SK-N-SH (cell line): ENCODE data around the gene OPA3. TPM values are rescaled to one million over a fixed set of nuclear protein-coding genes. Genes with fewer than 3 reads are reported as not detected.

Experiments
- CTCF ChIA-PET: fragments of 300-600, 350-600 bp; formaldehyde crosslinking; extraction: SDS; loops from one replicate; lab custom pipeline; 2021; lab: Yijun Ruan, JAX
- POLR2A ChIA-PET: fragments of 350-600 bp; sonication (Branson Sonifier 250); formaldehyde crosslinking; extraction: SDS; loops from one replicate; lab custom pipeline; 2020; ENCODE audit warnings: antibody characterized with exemption, inconsistent platforms; lab: Yijun Ruan, JAX
- DNase-seq: peaks from one replicate; pipeline ENCODE4 v3.0.0; 2012
- H2AFZ ChIP-seq: fragments of 200-600 bp; sonication (generic); 2 replicates; pipeline ENCODE4 v1.8.1; 2016; ENCODE audit warnings: antibody characterized with exemption, mild to moderate bottlenecking, low read depth
- H3F3A ChIP-seq: fragments of 200-600 bp; sonication (generic); replicated peaks from 2 replicates; pipeline ENCODE3; 2016; ENCODE audit warnings: antibody characterized with exemption, mild to moderate bottlenecking; ENCODE audit not compliant: insufficient read depth
- H3K27ac ChIP-seq, 2 experiments: fragments of 200-500 bp in 1 of 2; fragments of 200-600 bp in 1 of 2; sonication (Bioruptor generic) in 1 of 2; sonication (generic), shearing (Covaris generic) in 1 of 2; 2 replicates each; pipeline versions ENCODE4 v1.5.1 to v1.6.1; 2014 to 2016; ENCODE audit warnings: low read depth in 2 of 2, inconsistent platforms in 1 of 2, low read length in 1 of 2, mild to moderate bottlenecking in 1 of 2, mixed read lengths in 1 of 2
- H3K27me3 ChIP-seq: fragments of 200-600 bp; sonication (generic), shearing (Covaris generic); 2 replicates; pipeline ENCODE4 v1.6.1; 2016; ENCODE audit warnings: mixed run types; ENCODE audit not compliant: insufficient read depth
- H3K36me3 ChIP-seq, 2 experiments: fragments of 200-500 bp in 1 of 2; fragments of 200-600 bp in 1 of 2; sonication (Bioruptor generic) in 1 of 2; sonication (generic) in 1 of 2; replicated peaks in 1 of 2; 2 replicates each; pipeline versions ENCODE3 to v1.5.1; 2014 to 2016; ENCODE audit warnings: low read length in 1 of 2, mild to moderate bottlenecking in 1 of 2; ENCODE audit not compliant: insufficient read depth in 2 of 2, control insufficient read depth in 1 of 2
- H3K4me1 ChIP-seq, 2 experiments: fragments of 200-500 bp in 1 of 2; fragments of 200-600 bp in 1 of 2; sonication (Bioruptor generic) in 1 of 2; sonication (generic), shearing (Covaris generic) in 1 of 2; 2 replicates each; pipeline versions ENCODE4 v1.5.1 to v1.6.1; 2014 to 2016; ENCODE audit warnings: low read depth in 1 of 2, low read length in 1 of 2, mixed run types in 1 of 2; ENCODE audit not compliant: insufficient read depth in 2 of 2, control insufficient read depth in 1 of 2
- H3K4me2 ChIP-seq: fragments of 200-600 bp; sonication (generic), shearing (Covaris generic); 2 replicates; pipeline ENCODE4 v1.6.1; 2017; ENCODE audit warnings: mixed run types
- H3K4me3 ChIP-seq, 2 experiments: fragments of 200-500 bp in 1 of 2; fragments of 200-600 bp in 1 of 2; sonication (Bioruptor generic) in 1 of 2; sonication (generic), shearing (Covaris generic) in 1 of 2; 2 replicates each; pipeline versions ENCODE4 v1.5.1 to v1.8.1; 2014 to 2016; ENCODE audit warnings: low read depth in 2 of 2, inconsistent platforms in 1 of 2, low read length in 1 of 2, mild to moderate bottlenecking in 1 of 2, mixed read lengths in 1 of 2, moderate library complexity in 1 of 2
- H3K79me2 ChIP-seq: fragments of 200-600 bp; sonication (generic); 2 replicates; pipeline ENCODE4 v1.8.1; 2017; ENCODE audit warnings: mild to moderate bottlenecking; ENCODE audit not compliant: insufficient read depth
- H3K9ac ChIP-seq: fragments of 200-600 bp; sonication (generic); 2 replicates; pipeline ENCODE4 v1.6.1; 2017; ENCODE audit warnings: mixed run types
- H3K9me2 ChIP-seq: fragments of 200-600 bp; sonication (generic); 2 replicates; pipeline ENCODE4 v1.6.1; 2017; ENCODE audit warnings: mixed run types
- H3K9me3 ChIP-seq: fragments of 200-600 bp; sonication (generic); 2 replicates; pipeline ENCODE4 v1.6.1; 2017; ENCODE audit warnings: mixed run types, mild to moderate bottlenecking, moderate library complexity
- H4K20me1 ChIP-seq: fragments of 200-600 bp; sonication (generic); 2 replicates; pipeline ENCODE4 v1.6.1; 2017; ENCODE audit warnings: mild to moderate bottlenecking, mixed run types; ENCODE audit not compliant: insufficient read depth
- CHD2 ChIP-seq: fragments of 150-350 bp; IDR thresholded peaks from 2 replicates; pipeline ENCODE4 v1.6.1; 2018; ENCODE audit warnings: low read length; ENCODE audit not compliant: partially characterized antibody
- ELF1 ChIP-seq: IDR thresholded peaks from 2 replicates; pipeline ENCODE4 v1.4.0; 2012
- EZH2phosphoT487 ChIP-seq: fragments of 200-600 bp; sonication (generic); IDR thresholded peaks from 2 replicates; pipeline ENCODE4 v1.6.1; 2017; ENCODE audit warnings: low read depth, mixed run types, mild to moderate bottlenecking, antibody characterized with exemption, moderate library complexity, borderline replicate concordance
- FOXM1 ChIP-seq: IDR thresholded peaks from 2 replicates; pipeline ENCODE4 v1.4.0; 2012; ENCODE audit warnings: low read depth, mild to moderate bottlenecking
- IRF3 ChIP-seq: fragments of 150-350 bp; IDR thresholded peaks from 2 replicates; pipeline ENCODE4 v1.6.1; 2016; ENCODE audit warnings: mild to moderate bottlenecking, low read depth, low read length
- JUND ChIP-seq: IDR thresholded peaks from 2 replicates; pipeline ENCODE4 v1.4.0; 2012
- MAX ChIP-seq: IDR thresholded peaks from 2 replicates; pipeline ENCODE4 v1.4.0; 2012; ENCODE audit warnings: low read depth
- NFIC ChIP-seq: IDR thresholded peaks from 2 replicates; pipeline ENCODE4 v1.4.0; 2012; ENCODE audit warnings: borderline replicate concordance
- POLR2AphosphoS5 ChIP-seq: IDR thresholded peaks from 2 replicates; pipeline ENCODE4 v1.6.1; 2012; ENCODE audit warnings: low read depth, low read length
- RCOR1 ChIP-seq: fragments of 150-350 bp; IDR thresholded peaks from 2 replicates; pipeline ENCODE4 v1.6.1; 2017; ENCODE audit warnings: antibody characterized with exemption, low read length
- RFX5 ChIP-seq: IDR thresholded peaks from 2 replicates; pipeline ENCODE4 v1.6.1; 2012; ENCODE audit warnings: mild to moderate bottlenecking, improper control_type of control experiment, low read length
- RXRA ChIP-seq: IDR thresholded peaks from 2 replicates; pipeline ENCODE4 v1.4.0; 2012; ENCODE audit warnings: low read depth, mild to moderate bottlenecking, borderline replicate concordance
- SIN3A ChIP-seq: IDR thresholded peaks from 2 replicates; pipeline ENCODE4 v1.6.1; 2012; ENCODE audit warnings: low read depth, mild to moderate bottlenecking, low read length, moderate library complexity, borderline replicate concordance
- TCF12 ChIP-seq: IDR thresholded peaks from 2 replicates; pipeline ENCODE4 v1.4.0; 2012
- USF2 ChIP-seq: fragments of 150-350 bp; IDR thresholded peaks from 2 replicates; pipeline ENCODE4 v1.6.1; 2017; ENCODE audit warnings: antibody characterized with exemption, low read length, low read depth, borderline replicate concordance
- YY1 ChIP-seq: IDR thresholded peaks from 2 replicates; pipeline ENCODE4 v1.4.0; 2012; ENCODE audit warnings: low read depth, mild to moderate bottlenecking
- WGBS: methylation state at CpG from one replicate; pipeline ENCODE4 v1.1.6; 2017; ENCODE audit warnings: low lambda C conversion rate; 5-methylcytosine and 5-hydroxymethylcytosine counted together
- polyA plus RNA-seq, 3 experiments: library from polyadenylated mRNA; depleted of rRNA; stranded (reverse); fragments of >200 nt; gene quantifications; 2 replicates each; pipeline ENCODE4 v1.2.3, GENCODE V29; 2012
- TF ChIP-seq, protein P1 (sequence below): IDR thresholded peaks from 2 replicates; pipeline ENCODE4 v1.6.1; 2012; ENCODE audit warnings: mild to moderate bottlenecking, low read depth, low read length, moderate library complexity
- TF ChIP-seq, protein P2 (sequence below): IDR thresholded peaks from 2 replicates; pipeline ENCODE4 v1.4.0; 2012; ENCODE audit warnings: low read depth, borderline replicate concordance

The OPA3 gene
- polyA plus RNA-seq, 1 of the 3 experiments (the other 2 are of a cell fraction): 10.0 TPM

DNA sequence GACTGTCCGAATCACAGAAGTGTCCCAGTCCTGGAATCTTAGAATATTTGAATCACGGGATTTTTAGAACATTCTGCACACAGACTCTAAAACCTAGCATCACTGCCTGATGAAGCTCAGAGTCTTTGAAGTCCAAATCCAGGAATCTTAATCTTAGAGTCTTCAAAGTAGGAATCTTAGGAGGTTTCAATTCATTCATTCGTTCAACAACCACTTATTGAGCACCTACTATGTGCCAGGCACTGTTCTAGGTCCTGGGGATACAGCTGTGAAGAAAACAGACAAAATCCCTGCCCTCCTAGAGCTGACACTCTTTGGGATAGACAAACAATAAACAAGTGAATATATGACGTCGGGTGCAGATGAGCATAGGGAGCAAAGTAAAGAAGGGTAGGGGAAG, 89.4 kb downstream of the OPA3 start:
- Histone ChIP-seq H3F3A (peaks cover 3% of the 10 kb centered on the region), H3K4me3 (no peak overlapping the region), H3K4me2 (no peak overlapping the region), H3K4me1 (peaks cover 3 to 16% of the 10 kb centered on the region in 2 experiments; a peak in 2 of 4 replicates), H3K36me3 (no peaks in the 10 kb centered on the region), H3K9me2 (no peaks in the 10 kb centered on the region), H3K9me3 (no peaks in the 10 kb centered on the region), H3K79me2 (no peaks in the 10 kb centered on the region), H3K27me3 (no peaks in the 10 kb centered on the region), H2AFZ (no peak overlapping the region), H3K9ac (no peak overlapping the region), H4K20me1 (peaks cover 13% of the 10 kb centered on the region; the same call in 1 of the 2 replicates), H3K27ac (no peak overlapping the region)
- ChIA-PET CTCF (interaction anchor here (1.0 to 7.8 kb wide), 7 partner anchors 9 to 153 kb away, joined by 3 to 97 read pairs (median 15); no protein-coding TSS in a partner anchor), POLR2A (interaction anchor here (2.5 kb wide), 1 partner anchor 10 kb away, joined by 14 read pairs; no protein-coding TSS in a partner anchor)
- no peak for DNase-seq
- no peak for TF ChIP-seq IRF3
- TF ChIP-seq RXRA: no peak
- TF ChIP-seq ELF1: no peak
- 73% methylated on average over 5 of the region's 5 CpGs for WGBS

DNA sequence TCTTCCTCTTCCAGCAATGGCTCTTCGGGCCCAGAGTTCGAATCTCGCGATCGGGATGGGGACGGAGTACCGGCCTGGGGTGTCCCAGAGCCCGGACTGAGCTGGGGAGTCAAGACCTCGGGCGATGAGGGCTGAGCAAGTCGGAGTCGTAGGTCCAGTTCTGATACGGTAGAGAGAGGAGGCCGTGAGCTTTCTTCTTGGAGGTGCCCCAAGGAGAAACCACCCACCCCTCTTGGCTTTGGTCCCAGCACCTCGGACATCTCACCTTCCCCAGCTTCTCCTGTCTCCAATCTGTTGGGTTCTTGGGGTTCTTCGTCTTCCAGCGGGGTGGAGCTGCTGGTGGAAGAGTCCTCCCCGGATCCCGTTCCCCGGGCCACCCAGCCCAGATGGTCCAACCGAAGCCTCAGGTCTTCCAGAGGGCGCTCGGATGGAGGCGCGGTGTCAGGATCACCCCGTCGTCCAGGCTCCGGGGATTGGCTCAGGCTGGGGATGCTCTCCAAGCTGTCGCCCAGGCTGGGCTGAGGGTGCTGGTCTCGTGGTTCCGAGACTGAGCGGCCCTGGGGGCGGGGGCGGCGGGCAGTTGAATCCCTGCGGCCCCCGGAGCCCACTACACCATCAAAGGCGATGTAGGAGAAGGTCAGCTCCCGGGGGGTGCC, 90.2 kb downstream of the OPA3 start:
- no peaks in the 10 kb centered on the region for H3K36me3 ChIP-seq
- no peaks in the 10 kb centered on the region for H3K27me3 ChIP-seq
- peaks cover 3% of the 10 kb centered on the region for H3F3A ChIP-seq
- H2AFZ ChIP-seq: no peak overlapping the region
- H3K79me2 ChIP-seq: no peaks in the 10 kb centered on the region
- H4K20me1 ChIP-seq: peaks cover 13% of the 10 kb centered on the region; the same call in 1 of the 2 replicates
- peaks cover 3 to 15% of the 10 kb centered on the region in 2 experiments; a peak in 2 of 4 replicates for H3K4me1 ChIP-seq
- DNase-seq: no peak
- H3K4me3 ChIP-seq: no peak overlapping the region
- ChIA-PET CTCF (interaction anchor here (0.8 to 7.8 kb wide), 6 partner anchors 9 to 64 kb away, joined by 3 to 97 read pairs (median 25); no protein-coding TSS in a partner anchor), POLR2A (interaction anchor here (2.5 kb wide), 1 partner anchor 9 kb away, joined by 14 read pairs; no protein-coding TSS in a partner anchor)
- WGBS: 89% methylated on average over 30 of the region's 39 CpGs
- no peak overlapping the region for H3K4me2 ChIP-seq
- H3K27ac ChIP-seq: no peak overlapping the region
- no peaks in the 10 kb centered on the region for H3K9me3 ChIP-seq
- H3K9ac ChIP-seq: no peak overlapping the region
- H3K9me2 ChIP-seq: no peaks in the 10 kb centered on the region
- TF ChIP-seq CHD2 (no peak), YY1 (no peak), RFX5 (no peak), TCF12 (no peak), EZH2phosphoT487 (no peak), MAX (no peak), JUND (no peak), ELF1 (no peak), RCOR1 (no peak), FOXM1 (no peak), SIN3A (no peak), RXRA (no peak), POLR2AphosphoS5 (no peak), USF2 (no peak), NFIC (no peak)
- TF ChIP-seq, protein P1, sequence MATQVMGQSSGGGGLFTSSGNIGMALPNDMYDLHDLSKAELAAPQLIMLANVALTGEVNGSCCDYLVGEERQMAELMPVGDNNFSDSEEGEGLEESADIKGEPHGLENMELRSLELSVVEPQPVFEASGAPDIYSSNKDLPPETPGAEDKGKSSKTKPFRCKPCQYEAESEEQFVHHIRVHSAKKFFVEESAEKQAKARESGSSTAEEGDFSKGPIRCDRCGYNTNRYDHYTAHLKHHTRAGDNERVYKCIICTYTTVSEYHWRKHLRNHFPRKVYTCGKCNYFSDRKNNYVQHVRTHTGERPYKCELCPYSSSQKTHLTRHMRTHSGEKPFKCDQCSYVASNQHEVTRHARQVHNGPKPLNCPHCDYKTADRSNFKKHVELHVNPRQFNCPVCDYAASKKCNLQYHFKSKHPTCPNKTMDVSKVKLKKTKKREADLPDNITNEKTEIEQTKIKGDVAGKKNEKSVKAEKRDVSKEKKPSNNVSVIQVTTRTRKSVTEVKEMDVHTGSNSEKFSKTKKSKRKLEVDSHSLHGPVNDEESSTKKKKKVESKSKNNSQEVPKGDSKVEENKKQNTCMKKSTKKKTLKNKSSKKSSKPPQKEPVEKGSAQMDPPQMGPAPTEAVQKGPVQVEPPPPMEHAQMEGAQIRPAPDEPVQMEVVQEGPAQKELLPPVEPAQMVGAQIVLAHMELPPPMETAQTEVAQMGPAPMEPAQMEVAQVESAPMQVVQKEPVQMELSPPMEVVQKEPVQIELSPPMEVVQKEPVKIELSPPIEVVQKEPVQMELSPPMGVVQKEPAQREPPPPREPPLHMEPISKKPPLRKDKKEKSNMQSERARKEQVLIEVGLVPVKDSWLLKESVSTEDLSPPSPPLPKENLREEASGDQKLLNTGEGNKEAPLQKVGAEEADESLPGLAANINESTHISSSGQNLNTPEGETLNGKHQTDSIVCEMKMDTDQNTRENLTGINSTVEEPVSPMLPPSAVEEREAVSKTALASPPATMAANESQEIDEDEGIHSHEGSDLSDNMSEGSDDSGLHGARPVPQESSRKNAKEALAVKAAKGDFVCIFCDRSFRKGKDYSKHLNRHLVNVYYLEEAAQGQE: no peak
- TF ChIP-seq, protein P2, sequence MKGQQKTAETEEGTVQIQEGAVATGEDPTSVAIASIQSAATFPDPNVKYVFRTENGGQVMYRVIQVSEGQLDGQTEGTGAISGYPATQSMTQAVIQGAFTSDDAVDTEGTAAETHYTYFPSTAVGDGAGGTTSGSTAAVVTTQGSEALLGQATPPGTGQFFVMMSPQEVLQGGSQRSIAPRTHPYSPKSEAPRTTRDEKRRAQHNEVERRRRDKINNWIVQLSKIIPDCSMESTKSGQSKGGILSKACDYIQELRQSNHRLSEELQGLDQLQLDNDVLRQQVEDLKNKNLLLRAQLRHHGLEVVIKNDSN: no peak
